ENCODE data around the gene PDHX.
"Not testable (repeated sequence)": the region's sequence is repeated elsewhere in the genome, so short reads cannot be mapped to it uniquely, and the experiment has no call there.

The PDHX gene

DNA sequence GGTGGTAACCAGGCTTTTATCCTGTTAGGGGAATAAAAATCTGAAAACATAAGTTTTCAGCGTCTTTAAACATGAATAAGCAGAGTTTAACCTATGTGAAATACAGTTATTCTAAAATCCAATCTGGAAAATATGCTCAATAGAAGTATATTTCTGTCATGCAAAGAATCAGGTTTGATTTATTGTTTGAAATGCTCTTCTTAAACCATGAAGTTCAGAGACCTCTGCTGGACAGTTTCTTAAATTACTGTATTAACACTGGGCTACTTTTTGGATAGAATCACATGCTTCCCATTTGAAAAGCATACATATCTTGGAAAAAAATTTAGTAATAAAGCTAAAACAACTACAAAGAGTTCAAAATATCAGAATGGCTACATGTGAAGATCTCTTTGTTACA lies 25.6 kb upstream of the PDHX start:
- peaks cover 2% of the 10 kb centered on the region for H3K9me3 ChIP-seq (ENCODE audit: severe bottlenecking)
- H3K36me3 ChIP-seq (ENCODE audit: low read depth), result peaks cover 4% of the 10 kb centered on the region; the same call in 1 of the 2 replicates
- no peaks in the 10 kb centered on the region for H3K4me1 ChIP-seq (ENCODE audit: insufficient read depth, poor library complexity, severe bottlenecking)
- H3K27ac ChIP-seq (ENCODE audit: poor library complexity, severe bottlenecking), result no peak overlapping the region
- ATAC-seq (ENCODE audit: low read depth) (no peak), DNase-seq (ENCODE audit: low spot score) (no peak)
- TF ChIP-seq, protein P1, sequence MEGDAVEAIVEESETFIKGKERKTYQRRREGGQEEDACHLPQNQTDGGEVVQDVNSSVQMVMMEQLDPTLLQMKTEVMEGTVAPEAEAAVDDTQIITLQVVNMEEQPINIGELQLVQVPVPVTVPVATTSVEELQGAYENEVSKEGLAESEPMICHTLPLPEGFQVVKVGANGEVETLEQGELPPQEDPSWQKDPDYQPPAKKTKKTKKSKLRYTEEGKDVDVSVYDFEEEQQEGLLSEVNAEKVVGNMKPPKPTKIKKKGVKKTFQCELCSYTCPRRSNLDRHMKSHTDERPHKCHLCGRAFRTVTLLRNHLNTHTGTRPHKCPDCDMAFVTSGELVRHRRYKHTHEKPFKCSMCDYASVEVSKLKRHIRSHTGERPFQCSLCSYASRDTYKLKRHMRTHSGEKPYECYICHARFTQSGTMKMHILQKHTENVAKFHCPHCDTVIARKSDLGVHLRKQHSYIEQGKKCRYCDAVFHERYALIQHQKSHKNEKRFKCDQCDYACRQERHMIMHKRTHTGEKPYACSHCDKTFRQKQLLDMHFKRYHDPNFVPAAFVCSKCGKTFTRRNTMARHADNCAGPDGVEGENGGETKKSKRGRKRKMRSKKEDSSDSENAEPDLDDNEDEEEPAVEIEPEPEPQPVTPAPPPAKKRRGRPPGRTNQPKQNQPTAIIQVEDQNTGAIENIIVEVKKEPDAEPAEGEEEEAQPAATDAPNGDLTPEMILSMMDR (IDR thresholded peaks at IDR 0.05; ENCODE audit: poor library complexity, severe bottlenecking), result peak; percentile 51
- H3K27me3 ChIP-seq (ENCODE audit: insufficient read depth, poor library complexity, severe bottlenecking), result no peaks in the 10 kb centered on the region
- no peak overlapping the region for H3K4me3 ChIP-seq (ENCODE audit: severe bottlenecking)

DNA sequence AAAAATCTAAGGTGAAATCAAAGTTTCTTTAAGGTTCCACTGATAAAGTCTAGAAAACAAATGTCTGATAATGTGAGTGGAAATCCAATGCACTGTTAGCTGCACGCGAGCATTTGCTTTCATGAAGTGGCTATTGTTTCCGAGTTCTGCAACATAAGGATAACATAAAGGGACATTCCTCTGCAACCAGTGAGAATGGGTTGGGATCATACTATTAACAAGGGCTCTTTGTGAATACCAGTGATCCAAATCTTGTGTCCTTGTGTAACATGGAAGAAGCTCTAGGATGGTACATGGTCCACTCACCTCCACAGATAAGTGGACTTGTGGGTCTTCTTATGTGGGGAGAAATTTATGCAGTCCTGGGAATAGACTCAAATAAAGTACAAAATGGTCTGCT lies 24.8 kb upstream of the PDHX start:
- Histone ChIP-seq H3K9me3 (ENCODE audit: severe bottlenecking) (peaks cover 2% of the 10 kb centered on the region), H3K27me3 (ENCODE audit: insufficient read depth, poor library complexity, severe bottlenecking) (no peaks in the 10 kb centered on the region), H3K4me3 (ENCODE audit: severe bottlenecking) (no peak overlapping the region), H3K36me3 (ENCODE audit: low read depth) (peaks cover 4% of the 10 kb centered on the region; the same call in 1 of the 2 replicates), H3K4me1 (ENCODE audit: insufficient read depth, poor library complexity, severe bottlenecking) (no peaks in the 10 kb centered on the region), H3K27ac (ENCODE audit: poor library complexity, severe bottlenecking) (no peak overlapping the region)
- no peak for DNase-seq (ENCODE audit: low spot score)
- no peak for ATAC-seq (ENCODE audit: low read depth)
- TF ChIP-seq, protein P1 (IDR thresholded peaks at IDR 0.05; ENCODE audit: poor library complexity, severe bottlenecking), result no peak

DNA sequence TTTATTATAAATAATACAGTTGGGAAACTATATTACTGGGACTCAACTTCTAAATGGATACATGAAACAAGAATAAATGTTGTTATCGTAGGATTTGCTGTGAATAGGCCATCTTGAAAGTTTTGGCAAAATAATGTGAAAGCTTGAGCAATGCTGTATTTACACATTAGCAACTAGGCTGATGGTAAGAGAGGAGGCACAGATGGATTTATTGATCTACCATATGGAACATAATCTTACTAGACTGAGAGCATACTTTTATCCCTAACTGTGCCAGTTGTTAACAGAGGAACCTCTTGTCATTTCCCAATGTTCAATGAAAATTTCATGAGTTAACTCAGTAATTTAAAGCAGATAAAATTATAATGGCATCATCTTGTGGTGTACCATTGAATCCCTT lies 23.0 kb upstream of the PDHX start:
- DNase-seq (ENCODE audit: low spot score), result no peak
- ATAC-seq (ENCODE audit: low read depth), result no peak

DNA sequence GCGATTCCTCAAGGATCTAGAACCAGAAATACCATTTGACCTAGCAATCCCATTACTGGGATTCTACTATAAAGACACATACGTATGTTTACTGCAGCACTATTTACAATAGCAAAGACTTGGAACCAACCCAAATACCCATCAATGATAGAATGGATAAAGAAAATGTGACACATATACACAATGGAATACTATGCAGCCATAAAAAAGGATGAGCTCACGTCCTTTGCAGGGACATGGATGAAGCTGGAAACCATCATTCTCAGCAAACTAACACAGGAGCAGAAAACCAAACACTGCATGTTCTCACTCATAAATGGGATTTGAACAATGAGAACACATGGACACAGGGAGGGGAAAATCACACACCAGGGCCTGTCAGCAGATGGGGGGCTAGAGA lies 20.2 kb upstream of the PDHX start:
- H3K4me1 ChIP-seq (ENCODE audit: insufficient read depth, poor library complexity, severe bottlenecking); H3K27ac ChIP-seq (ENCODE audit: poor library complexity, severe bottlenecking); H3K27me3 ChIP-seq (ENCODE audit: insufficient read depth, poor library complexity, severe bottlenecking); H3K4me3 ChIP-seq (ENCODE audit: severe bottlenecking); DNase-seq (ENCODE audit: low spot score); ATAC-seq (ENCODE audit: low read depth); H3K36me3 ChIP-seq (ENCODE audit: low read depth): not testable (repeated sequence)
- peaks cover 20% of the 10 kb centered on the region for H3K9me3 ChIP-seq (ENCODE audit: severe bottlenecking)

More for the DNA sequence above, 23.0 kb upstream of the PDHX start:
- Histone ChIP-seq H3K4me1 (ENCODE audit: insufficient read depth, poor library complexity, severe bottlenecking) (no peaks in the 10 kb centered on the region), H3K4me3 (ENCODE audit: severe bottlenecking) (no peak overlapping the region), H3K27me3 (ENCODE audit: insufficient read depth, poor library complexity, severe bottlenecking) (no peaks in the 10 kb centered on the region), H3K27ac (ENCODE audit: poor library complexity, severe bottlenecking) (no peak overlapping the region), H3K9me3 (ENCODE audit: severe bottlenecking) (peaks cover 2% of the 10 kb centered on the region), H3K36me3 (ENCODE audit: low read depth) (peaks cover 4% of the 10 kb centered on the region; the same call in 1 of the 2 replicates)
- TF ChIP-seq, protein P1 (IDR thresholded peaks at IDR 0.05; ENCODE audit: poor library complexity, severe bottlenecking), result no peak

DNA sequence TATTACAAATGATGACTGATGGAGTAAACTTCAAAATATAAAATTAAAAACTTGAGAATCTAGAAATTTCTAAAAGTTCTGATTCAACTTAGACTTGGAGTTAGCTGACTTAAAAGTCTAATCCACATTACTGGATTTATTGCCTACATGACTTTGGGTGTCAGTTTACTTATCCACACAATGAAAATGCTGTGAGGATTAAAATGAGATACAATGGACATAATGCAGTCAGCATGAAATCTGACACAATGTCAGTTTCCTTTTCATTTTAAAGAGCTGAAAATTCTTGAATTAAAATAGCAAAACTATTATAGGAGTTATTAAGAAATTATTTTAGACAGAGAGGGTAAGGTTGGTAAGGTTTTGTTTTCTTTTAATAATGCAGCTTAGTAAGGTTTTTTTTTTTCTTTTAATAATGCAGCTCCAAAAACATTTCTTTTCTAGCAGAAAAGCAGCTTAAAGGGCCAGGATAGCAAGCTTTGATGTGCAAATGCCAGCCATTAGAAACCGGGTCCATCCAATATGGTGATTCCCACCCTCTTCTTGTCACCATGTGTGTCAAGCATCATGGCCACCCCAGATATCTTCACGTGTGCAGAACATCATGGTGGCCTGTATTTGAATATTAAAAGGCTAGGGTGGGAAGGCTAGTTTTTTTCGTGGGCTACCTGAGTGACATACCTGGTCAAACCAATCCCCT lies 19.1 kb upstream of the PDHX start:
- TF ChIP-seq, protein P1 (IDR thresholded peaks at IDR 0.05; ENCODE audit: poor library complexity, severe bottlenecking), result no peak
- H3K27ac ChIP-seq (ENCODE audit: poor library complexity, severe bottlenecking), result no peak overlapping the region
- H3K4me3 ChIP-seq (ENCODE audit: severe bottlenecking), result no peak overlapping the region
- no peaks in the 10 kb centered on the region for H3K36me3 ChIP-seq (ENCODE audit: low read depth)
- peaks cover 20% of the 10 kb centered on the region for H3K9me3 ChIP-seq (ENCODE audit: severe bottlenecking)
- ATAC-seq (ENCODE audit: low read depth), result no peak
- H3K4me1 ChIP-seq (ENCODE audit: insufficient read depth, poor library complexity, severe bottlenecking), result no peaks in the 10 kb centered on the region
- no peaks in the 10 kb centered on the region for H3K27me3 ChIP-seq (ENCODE audit: insufficient read depth, poor library complexity, severe bottlenecking)
- DNase-seq (ENCODE audit: low spot score), result no peak

All from RWPE2 (cell line).